Measurements from ENCODE around the gene CCDC83.

CCDC83 gene

GRCh38 chr11:85855341-85855656 lies at the start of gene CCDC83:
Gene CCDC83 (plus strand): TSS chr11:85855383. CDS start chr11:85865124, 9,741 bp downstream.
- DNase-seq: no peak

- DNase-seq: no peak
These were observed 49.8 kb upstream of the CCDC83 start for GRCh38 chr11:85805387-85805786.

GRCh38 chr11:85806016-85806415 lies 49.2 kb upstream of the CCDC83 start:
- no peak for DNase-seq

DNA sequence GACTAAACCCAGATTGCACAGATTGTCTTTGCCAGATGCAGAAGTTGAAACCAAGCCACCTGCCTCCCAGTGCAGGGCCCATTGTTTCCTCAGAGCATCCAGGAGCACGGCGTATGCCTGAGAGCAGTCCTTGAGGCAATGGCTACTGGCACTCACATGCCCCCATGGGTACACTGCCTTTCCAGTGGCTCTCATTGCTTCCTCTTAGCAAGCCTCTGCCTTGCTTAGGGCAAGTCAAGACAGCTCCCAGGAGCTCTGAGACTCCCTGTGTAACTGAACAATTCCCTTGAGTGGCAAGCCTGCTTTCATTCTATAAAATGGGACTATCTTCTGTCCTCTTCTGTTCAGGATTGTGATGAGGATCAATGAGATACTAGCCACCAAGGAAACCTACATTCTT lies 48.3 kb upstream of the CCDC83 start:
- no peak for DNase-seq

- DNase-seq: no peak
These were observed 46.0 kb upstream of the CCDC83 start for GRCh38 chr11:85809191-85809590.

DNA sequence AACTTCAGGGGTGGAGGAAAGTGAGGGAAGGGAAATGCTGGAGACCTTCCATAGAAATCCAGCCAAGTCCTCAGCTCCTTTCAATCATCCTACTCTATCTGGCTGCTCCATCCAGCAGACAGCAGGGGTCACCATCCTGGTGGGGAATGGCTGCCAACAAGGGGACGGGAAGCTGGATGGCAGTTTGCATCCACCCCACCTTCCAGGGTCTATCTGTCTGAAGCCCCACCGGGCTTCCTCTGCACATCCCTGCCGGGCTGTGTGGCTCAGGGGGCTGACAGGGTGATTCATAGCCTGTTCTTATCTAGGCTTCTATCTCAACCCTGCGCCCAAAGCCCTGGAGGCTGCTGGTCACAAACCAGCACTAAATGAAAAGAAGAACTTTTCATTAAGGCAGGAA lies 45.3 kb upstream of the CCDC83 start:
- no peak for DNase-seq

- no peak for DNase-seq
These were observed 44.7 kb upstream of the CCDC83 start for GRCh38 chr11:85810521-85810870.

GRCh38 chr11:85810871-85811611 lies 44.1 kb upstream of the CCDC83 start, which contains the start of gene SYTL2:
Gene SYTL2 (minus strand): TSS chr11:85811141. CDS start chr11:85757725, 53,416 bp downstream.
- peak; percentile 54 to 55 for DNase-seq

DNA sequence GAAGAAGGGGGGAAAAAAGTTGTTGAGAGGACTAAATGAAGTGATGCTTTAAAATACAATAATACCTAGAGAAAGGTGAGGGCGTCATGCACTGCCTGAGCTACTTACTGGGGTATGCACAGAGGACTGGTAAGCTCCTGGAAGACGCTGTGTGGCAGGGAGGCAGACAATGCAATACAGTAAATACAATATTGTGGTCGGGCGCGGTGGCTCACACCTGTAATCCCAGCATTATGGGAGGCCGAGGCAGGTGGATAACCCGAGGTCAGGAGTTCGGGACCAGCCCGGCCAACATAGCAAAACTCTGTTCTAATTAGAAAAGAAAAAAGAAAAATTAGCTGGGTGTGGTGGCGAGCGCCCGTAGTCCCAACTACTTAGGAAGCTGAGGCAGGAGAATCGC lies 43.6 kb upstream of the CCDC83 start:
- DNase-seq: no peak

DNA sequence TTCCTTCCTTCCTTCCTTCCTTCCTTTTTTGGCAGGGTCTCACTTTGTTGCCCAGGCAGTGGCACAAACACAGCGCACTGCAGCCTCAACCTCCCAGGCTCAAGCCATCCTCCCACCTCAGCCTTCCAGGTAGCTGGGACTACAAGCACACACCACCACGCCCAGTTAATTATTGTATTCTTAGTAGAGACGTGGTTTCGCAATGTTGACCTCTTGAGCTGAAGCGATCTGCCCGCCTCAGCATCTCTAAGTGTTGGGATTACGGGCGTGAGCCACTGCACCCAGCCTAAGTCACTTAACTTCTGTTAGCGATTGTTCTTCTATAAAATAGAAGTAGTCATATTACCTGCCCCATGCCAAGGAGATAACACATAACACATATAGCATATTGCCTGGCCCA lies 41.5 kb upstream of the CCDC83 start:
- DNase-seq: no peak

DNA sequence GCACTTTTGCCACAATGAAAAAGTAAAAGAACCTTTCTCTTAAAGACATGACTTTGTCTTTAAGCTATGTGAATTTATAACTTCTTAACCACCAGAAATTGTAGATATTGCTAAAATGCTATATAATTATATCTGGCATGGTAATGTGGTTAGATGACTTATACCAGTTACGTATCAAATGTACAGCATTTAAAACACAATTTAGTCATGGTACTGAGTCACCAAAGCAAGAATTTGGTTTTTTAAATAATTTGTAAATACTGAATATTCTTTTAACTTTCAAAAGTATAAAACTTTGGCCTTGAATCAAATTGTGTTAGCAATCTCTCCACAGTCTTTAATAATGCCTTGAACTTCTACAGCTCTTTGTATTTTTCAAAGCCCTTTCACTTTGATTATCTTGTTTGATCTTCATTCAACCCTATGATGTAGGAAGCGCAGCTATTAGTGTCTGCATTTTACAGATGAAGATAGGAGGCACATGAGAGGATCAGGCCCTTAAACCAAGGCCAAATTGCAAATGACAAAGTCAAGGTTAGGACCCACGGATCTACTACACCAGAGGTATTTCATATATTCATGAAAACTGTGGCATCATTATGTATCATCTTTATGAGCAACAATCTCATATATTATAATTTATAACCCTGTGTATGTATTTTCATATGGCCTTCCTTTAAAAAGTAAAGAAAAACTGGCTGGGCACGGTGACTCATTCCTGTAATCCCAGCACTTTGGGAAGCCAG lies 39.8 kb upstream of the CCDC83 start:
- no peak for DNase-seq

- no peak for DNase-seq
These were observed 35.7 kb upstream of the CCDC83 start for GRCh38 chr11:85819441-85819840.

- DNase-seq: no peak
These were observed 33.5 kb upstream of the CCDC83 start for GRCh38 chr11:85821636-85822035.

- DNase-seq: no peak
These were observed 32.4 kb upstream of the CCDC83 start for GRCh38 chr11:85822814-85823213.

DNA sequence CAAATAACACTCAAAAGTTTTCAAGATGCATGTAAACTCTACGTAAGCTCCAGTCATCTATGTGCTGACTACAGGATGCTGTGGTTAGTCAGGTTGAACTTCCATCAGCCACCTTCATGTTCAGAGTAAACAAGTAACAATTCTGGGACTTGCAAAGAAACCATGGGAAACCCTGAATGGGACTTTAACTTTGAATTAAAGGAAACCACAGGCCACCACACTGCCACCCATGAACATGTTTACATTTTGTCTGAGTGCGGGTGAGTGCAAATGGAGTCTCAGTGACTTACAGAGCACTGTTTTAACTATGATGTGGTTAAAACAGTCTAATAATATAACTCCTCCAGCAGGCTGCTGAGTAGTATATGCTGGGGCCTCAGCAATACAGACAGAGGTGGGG lies 31.4 kb upstream of the CCDC83 start:
- DNase-seq: no peak

- DNase-seq: no peak
These were observed 29.6 kb upstream of the CCDC83 start for GRCh38 chr11:85825616-85826015.

DNA sequence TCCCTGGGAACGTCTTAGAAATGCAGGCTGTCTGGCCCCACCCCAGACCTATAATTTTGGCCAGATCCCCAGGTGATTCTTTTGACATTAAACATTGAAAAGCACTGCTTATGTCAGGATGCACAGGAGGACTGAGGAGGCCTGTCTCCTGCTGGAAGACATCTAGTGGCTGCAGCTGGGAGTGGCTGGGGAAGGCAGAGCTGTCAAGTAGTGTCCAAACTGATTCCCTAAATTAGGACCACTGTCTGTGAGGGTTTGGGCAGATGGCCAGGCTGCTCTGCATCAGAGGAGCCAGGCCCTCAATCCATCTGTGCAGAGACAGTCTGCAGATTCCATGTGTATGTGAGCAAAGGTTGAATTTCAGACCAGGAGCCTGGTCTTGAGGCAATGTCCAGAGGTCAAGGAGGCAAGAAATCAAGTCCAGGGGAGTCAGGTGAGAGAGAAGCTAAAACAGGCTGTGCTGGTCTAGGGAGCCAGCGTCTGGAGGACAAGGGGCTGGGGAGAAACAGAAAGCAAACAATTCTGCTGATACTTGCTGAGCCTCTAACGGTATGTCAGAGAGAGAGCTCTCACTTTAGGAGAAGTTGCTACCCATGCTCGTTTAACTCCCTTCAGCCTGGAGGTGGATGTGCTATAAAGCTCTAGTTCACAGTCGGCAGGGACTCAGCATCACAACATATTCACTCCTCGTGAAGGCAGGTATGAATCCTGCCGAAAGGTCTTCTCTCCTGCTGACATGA lies 28.9 kb upstream of the CCDC83 start:
- no peak for DNase-seq

- no peak for DNase-seq
These were observed 27.2 kb upstream of the CCDC83 start for GRCh38 chr11:85827748-85828639.

- no peak for DNase-seq
These were observed 26.6 kb upstream of the CCDC83 start for GRCh38 chr11:85828640-85828978.

DNA sequence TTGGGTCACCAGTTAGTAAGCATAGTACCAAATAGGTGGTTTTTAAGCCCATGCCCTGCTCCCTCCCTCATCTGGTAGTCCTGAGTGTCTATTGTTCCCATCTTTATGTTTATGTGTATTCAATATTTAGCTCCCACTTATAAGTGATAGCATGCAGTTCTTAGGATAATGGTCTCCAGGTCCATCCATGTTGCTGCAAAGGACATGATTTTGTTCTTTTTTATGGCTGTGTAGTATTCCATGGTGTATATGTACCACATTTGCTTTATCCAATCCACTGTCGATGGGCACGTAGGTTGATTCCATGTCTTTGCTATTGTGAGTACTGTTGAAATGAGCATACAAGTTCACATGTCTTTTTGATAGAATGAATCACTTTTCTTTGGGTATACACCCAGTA lies 26.0 kb upstream of the CCDC83 start:
- no peak for DNase-seq

- DNase-seq: no peak
These were observed 24.1 kb upstream of the CCDC83 start for GRCh38 chr11:85831050-85831449.

DNA sequence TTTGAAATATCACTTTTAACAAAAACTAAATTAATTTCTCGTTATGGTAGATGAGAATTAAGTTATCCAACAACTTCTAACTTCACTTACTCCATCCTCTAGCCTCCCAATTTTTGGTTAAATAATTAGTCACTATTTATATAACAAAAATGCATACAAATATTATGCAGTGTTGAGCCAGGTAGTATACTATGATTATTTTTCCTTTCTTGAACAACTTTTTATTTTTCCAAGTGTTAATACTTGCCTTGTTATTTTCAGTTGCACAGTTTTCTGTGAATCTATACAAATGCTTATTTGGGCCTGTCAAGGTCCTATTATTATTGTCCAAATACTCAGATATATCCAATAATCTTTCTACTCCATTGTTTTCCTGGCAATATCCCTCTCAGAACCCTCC lies 19.9 kb upstream of the CCDC83 start:
- no peak for DNase-seq

DNA sequence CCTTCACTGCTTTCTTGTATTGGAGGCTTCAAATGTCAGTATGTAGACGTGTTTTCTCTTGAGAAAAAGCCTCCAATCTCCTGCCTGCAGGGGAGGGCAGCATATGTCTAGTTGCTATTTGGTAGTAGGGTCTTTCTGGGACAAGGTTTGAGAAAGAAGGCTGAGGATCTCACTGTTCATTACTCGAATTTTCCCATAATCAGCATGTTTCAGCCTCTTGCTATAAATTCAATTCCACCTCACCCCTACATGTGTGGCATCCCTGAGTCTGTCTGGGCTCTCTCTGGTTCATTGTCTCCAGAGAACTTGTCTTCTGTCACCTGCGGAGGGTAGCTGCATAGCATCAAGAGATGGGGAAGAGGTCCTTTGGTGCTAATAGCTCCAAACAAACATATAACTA lies 19.5 kb upstream of the CCDC83 start:
- DNase-seq: no peak
